ENCODE measurements around the gene OOSP1.

The OOSP1 gene

GRCh38 chr11:59931688-59932087, 6.5 kb upstream of the OOSP1 start:
- H3K9ac ChIP-seq (ENCODE audit: low read depth, low read length), result no peak overlapping the region
- no peaks in the 10 kb centered on the region for H3K4me1 ChIP-seq (ENCODE audit: control insufficient read depth, insufficient read depth, low read length)
- H3K9me3 ChIP-seq (replicated peaks; ENCODE audit: low read length), result no peaks in the 10 kb centered on the region
- H3K36me3 ChIP-seq (ENCODE audit: insufficient read depth, low read length), result no peaks in the 10 kb centered on the region
- no peak overlapping the region for H3K4me3 ChIP-seq (ENCODE audit: low read length)
- no peaks in the 10 kb centered on the region for H3K27me3 ChIP-seq (ENCODE audit: control insufficient read depth, insufficient read depth, low read length)
- H3K4me2 ChIP-seq (ENCODE audit: low read length), result no peak overlapping the region

GRCh38 chr11:59938718-59939117, 486 bp downstream of the OOSP1 start:
- Histone ChIP-seq H3K4me3 (ENCODE audit: low read length) (no peak overlapping the region), H3K4me2 (ENCODE audit: low read length) (no peak overlapping the region), H3K9ac (ENCODE audit: low read depth, low read length) (no peak overlapping the region), H3K9me3 (replicated peaks; ENCODE audit: low read length) (no peaks in the 10 kb centered on the region), H3K36me3 (ENCODE audit: insufficient read depth, low read length) (no peaks in the 10 kb centered on the region), H3K27me3 (ENCODE audit: control insufficient read depth, insufficient read depth, low read length) (no peaks in the 10 kb centered on the region), H3K4me1 (ENCODE audit: control insufficient read depth, insufficient read depth, low read length) (no peaks in the 10 kb centered on the region)

- Histone ChIP-seq H3K4me3 (ENCODE audit: low read length) (no peak overlapping the region), H3K9me3 (replicated peaks; ENCODE audit: low read length) (no peaks in the 10 kb centered on the region), H3K36me3 (ENCODE audit: insufficient read depth, low read length) (no peaks in the 10 kb centered on the region), H3K4me2 (ENCODE audit: low read length) (no peak overlapping the region), H3K4me1 (ENCODE audit: control insufficient read depth, insufficient read depth, low read length) (no peaks in the 10 kb centered on the region), H3K9ac (ENCODE audit: low read depth, low read length) (no peak overlapping the region), H3K27me3 (ENCODE audit: control insufficient read depth, insufficient read depth, low read length) (no peaks in the 10 kb centered on the region)
These were observed 1.2 kb downstream of the OOSP1 start for GRCh38 chr11:59939482-59939881.

GRCh38 chr11:59941091-59941490, 2.9 kb downstream of the OOSP1 start:
- Histone ChIP-seq H3K27me3 (ENCODE audit: control insufficient read depth, insufficient read depth, low read length) (no peaks in the 10 kb centered on the region), H3K9ac (ENCODE audit: low read depth, low read length) (no peak overlapping the region), H3K4me3 (ENCODE audit: low read length) (no peak overlapping the region), H3K36me3 (ENCODE audit: insufficient read depth, low read length) (no peaks in the 10 kb centered on the region), H3K4me2 (ENCODE audit: low read length) (no peak overlapping the region), H3K9me3 (replicated peaks; ENCODE audit: low read length) (no peaks in the 10 kb centered on the region), H3K4me1 (ENCODE audit: control insufficient read depth, insufficient read depth, low read length) (no peaks in the 10 kb centered on the region)

GRCh38 chr11:59943997-59944714, 5.9 kb downstream of the OOSP1 start:
- Histone ChIP-seq H3K9ac (ENCODE audit: low read depth, low read length) (no peak overlapping the region), H3K27me3 (ENCODE audit: control insufficient read depth, insufficient read depth, low read length) (no peaks in the 10 kb centered on the region)

GRCh38 chr11:59944720-59945119, 6.5 kb downstream of the OOSP1 start:
- Histone ChIP-seq H3K36me3 (ENCODE audit: insufficient read depth, low read length) (no peaks in the 10 kb centered on the region), H3K4me3 (ENCODE audit: low read length) (no peak overlapping the region), H3K9me3 (replicated peaks; ENCODE audit: low read length) (no peaks in the 10 kb centered on the region), H3K4me1 (ENCODE audit: control insufficient read depth, insufficient read depth, low read length) (no peaks in the 10 kb centered on the region), H3K27me3 (ENCODE audit: control insufficient read depth, insufficient read depth, low read length) (no peaks in the 10 kb centered on the region), H3K4me2 (ENCODE audit: low read length) (no peak overlapping the region), H3K9ac (ENCODE audit: low read depth, low read length) (no peak overlapping the region)

More at GRCh38 chr11:59943997-59944714, 5.9 kb downstream of the OOSP1 start:
- Histone ChIP-seq H3K9me3 (replicated peaks; ENCODE audit: low read length) (no peaks in the 10 kb centered on the region), H3K36me3 (ENCODE audit: insufficient read depth, low read length) (no peaks in the 10 kb centered on the region), H3K4me1 (ENCODE audit: control insufficient read depth, insufficient read depth, low read length) (no peaks in the 10 kb centered on the region), H3K4me3 (ENCODE audit: low read length) (no peak overlapping the region), H3K4me2 (ENCODE audit: low read length) (no peak overlapping the region)

- H3K27me3 ChIP-seq (ENCODE audit: control insufficient read depth, insufficient read depth, low read length), result no peaks in the 10 kb centered on the region
- no peaks in the 10 kb centered on the region for H3K36me3 ChIP-seq (ENCODE audit: insufficient read depth, low read length)
- no peak overlapping the region for H3K4me3 ChIP-seq (ENCODE audit: low read length)
- H3K9ac ChIP-seq (ENCODE audit: low read depth, low read length), result no peak overlapping the region
- no peaks in the 10 kb centered on the region for H3K4me1 ChIP-seq (ENCODE audit: control insufficient read depth, insufficient read depth, low read length)
- no peaks in the 10 kb centered on the region for H3K9me3 ChIP-seq (replicated peaks; ENCODE audit: low read length)
- H3K4me2 ChIP-seq (ENCODE audit: low read length), result no peak overlapping the region
These were observed 15.4 kb downstream of the OOSP1 start for GRCh38 chr11:59953463-59954218.

- H3K9ac ChIP-seq (ENCODE audit: low read depth, low read length), result no peak overlapping the region
- H3K4me1 ChIP-seq (ENCODE audit: control insufficient read depth, insufficient read depth, low read length), result no peaks in the 10 kb centered on the region
- H3K36me3 ChIP-seq (ENCODE audit: insufficient read depth, low read length), result no peaks in the 10 kb centered on the region
- no peak overlapping the region for H3K4me3 ChIP-seq (ENCODE audit: low read length)
- H3K4me2 ChIP-seq (ENCODE audit: low read length), result no peak overlapping the region
- H3K27me3 ChIP-seq (ENCODE audit: control insufficient read depth, insufficient read depth, low read length), result no peaks in the 10 kb centered on the region
- no peaks in the 10 kb centered on the region for H3K9me3 ChIP-seq (replicated peaks; ENCODE audit: low read length)
These were observed 16.1 kb downstream of the OOSP1 start for GRCh38 chr11:59954219-59954847.

GRCh38 chr11:59957094-59957493, 18.9 kb downstream of the OOSP1 start:
- Histone ChIP-seq H3K27me3 (ENCODE audit: control insufficient read depth, insufficient read depth, low read length) (no peaks in the 10 kb centered on the region), H3K9me3 (replicated peaks; ENCODE audit: low read length) (no peaks in the 10 kb centered on the region), H3K4me3 (ENCODE audit: low read length) (no peak overlapping the region), H3K4me2 (ENCODE audit: low read length) (no peak overlapping the region), H3K36me3 (ENCODE audit: insufficient read depth, low read length) (no peaks in the 10 kb centered on the region), H3K4me1 (ENCODE audit: control insufficient read depth, insufficient read depth, low read length) (no peaks in the 10 kb centered on the region), H3K9ac (ENCODE audit: low read depth, low read length) (no peak overlapping the region)

- Histone ChIP-seq H3K4me1 (ENCODE audit: control insufficient read depth, insufficient read depth, low read length) (no peaks in the 10 kb centered on the region), H3K9me3 (replicated peaks; ENCODE audit: low read length) (no peaks in the 10 kb centered on the region), H3K9ac (ENCODE audit: low read depth, low read length) (no peak overlapping the region), H3K4me2 (ENCODE audit: low read length) (no peak overlapping the region), H3K4me3 (ENCODE audit: low read length) (no peak overlapping the region), H3K27me3 (ENCODE audit: control insufficient read depth, insufficient read depth, low read length) (no peaks in the 10 kb centered on the region), H3K36me3 (ENCODE audit: insufficient read depth, low read length) (no peaks in the 10 kb centered on the region)
These were observed 22.5 kb downstream of the OOSP1 start for GRCh38 chr11:59960502-59961381.

- H3K9ac ChIP-seq (ENCODE audit: low read depth, low read length), result no peak overlapping the region
- no peaks in the 10 kb centered on the region for H3K36me3 ChIP-seq (ENCODE audit: insufficient read depth, low read length)
- H3K4me2 ChIP-seq (ENCODE audit: low read length), result no peak overlapping the region
- H3K9me3 ChIP-seq (replicated peaks; ENCODE audit: low read length), result no peaks in the 10 kb centered on the region
- H3K4me1 ChIP-seq (ENCODE audit: control insufficient read depth, insufficient read depth, low read length), result no peaks in the 10 kb centered on the region
- no peak overlapping the region for H3K4me3 ChIP-seq (ENCODE audit: low read length)
- H3K27me3 ChIP-seq (ENCODE audit: control insufficient read depth, insufficient read depth, low read length), result no peaks in the 10 kb centered on the region
These were observed 23.9 kb downstream of the OOSP1 start for GRCh38 chr11:59962107-59962482.
